A549 (cell line): ENCODE results near the gene HOGA1.
"Not testable (repeated sequence)": the region's sequence is repeated elsewhere in the genome, so short reads cannot be mapped to it uniquely, and the experiment has no call there.

Source experiments
- CTCF ChIP-seq: fragments of >200 bp; sonication (Bioruptor Twin); formaldehyde crosslinking; IDR thresholded peaks from 3 replicates; pipeline ENCODE4 v1.5.1; 2016
- RAD21 ChIP-seq, 2 experiments: fragments of >200 bp in 1 of 2; sonication (Bioruptor Twin) in 1 of 2; formaldehyde crosslinking in 1 of 2; IDR thresholded peaks in 1 of 2; conservative IDR thresholded peaks in 1 of 2; 2 replicates in 1 of 2; 3 replicates in 1 of 2; pipeline ENCODE4 v1.6.1; 2012 to 2018; ENCODE audit warnings: inconsistent platforms in 1 of 2
- TF ChIP-seq, protein P1 (sequence below): fragments of 150-350 bp; IDR thresholded peaks from 2 replicates; pipeline ENCODE4 v1.6.1; 2014; ENCODE audit warnings: low read depth, mild to moderate bottlenecking, low read length

DNA sequence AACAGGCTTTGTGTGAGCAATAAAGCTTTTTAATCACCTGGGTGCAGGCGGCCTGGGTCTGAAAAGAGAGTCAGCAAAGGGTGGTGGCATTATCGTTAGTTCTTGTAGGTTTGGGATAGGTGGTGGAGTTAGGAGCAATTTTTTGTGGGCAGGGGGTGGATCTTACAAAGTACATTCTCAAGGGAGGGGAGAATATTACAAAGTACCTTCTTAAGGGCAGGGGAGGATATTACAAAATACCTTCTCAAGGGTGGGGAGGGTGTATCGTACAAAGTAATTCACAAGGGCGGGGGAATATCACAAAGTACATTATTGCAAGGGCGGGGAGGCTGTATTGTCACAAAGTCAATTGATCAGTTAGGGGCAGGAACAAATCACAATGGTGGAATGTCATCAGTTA is 21.9 kb upstream of the HOGA1 start:
- not testable (repeated sequence) for TF ChIP-seq RAD21 (conservative IDR thresholded peaks at IDR 0.05 in 1 of 2, IDR thresholded peaks at IDR 0.05 in 1 of 2); CTCF
- TF ChIP-seq, protein P1, sequence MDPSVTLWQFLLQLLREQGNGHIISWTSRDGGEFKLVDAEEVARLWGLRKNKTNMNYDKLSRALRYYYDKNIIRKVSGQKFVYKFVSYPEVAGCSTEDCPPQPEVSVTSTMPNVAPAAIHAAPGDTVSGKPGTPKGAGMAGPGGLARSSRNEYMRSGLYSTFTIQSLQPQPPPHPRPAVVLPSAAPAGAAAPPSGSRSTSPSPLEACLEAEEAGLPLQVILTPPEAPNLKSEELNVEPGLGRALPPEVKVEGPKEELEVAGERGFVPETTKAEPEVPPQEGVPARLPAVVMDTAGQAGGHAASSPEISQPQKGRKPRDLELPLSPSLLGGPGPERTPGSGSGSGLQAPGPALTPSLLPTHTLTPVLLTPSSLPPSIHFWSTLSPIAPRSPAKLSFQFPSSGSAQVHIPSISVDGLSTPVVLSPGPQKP: not testable (repeated sequence)
